LoVo (cell line): ENCODE data around the gene GPR85.
"Not testable (repeated sequence)": the region's sequence is repeated elsewhere in the genome, so short reads cannot be mapped to it uniquely, and the experiment has no call there.

ENCODE experiments used
- DNase-seq: peaks from one replicate; pipeline ENCODE4 v3.0.0-alpha.2; 2016; ENCODE audit warnings: low spot score

Gene GPR85

GRCh38 chr7:113086431-113086888, at the start of gene GPR85:
TSS of gene GPR85 (minus strand) at chr7:113086827. CDS start at chr7:113084721, 2,106 bp downstream.
- no peak for DNase-seq

- DNase-seq: no peak
Observed at GRCh38 chr7:113134025-113134424, 47.4 kb upstream of the GPR85 start.

- DNase-seq: no peak
Observed at GRCh38 chr7:113131367-113131766, 44.7 kb upstream of the GPR85 start.

GRCh38 chr7:113128031-113128430, 41.4 kb upstream of the GPR85 start:
- no peak for DNase-seq

- DNase-seq: no peak
Observed at GRCh38 chr7:113125728-113126127, 39.1 kb upstream of the GPR85 start.

GRCh38 chr7:113122744-113123143, 36.1 kb upstream of the GPR85 start:
- no peak for DNase-seq

- DNase-seq: no peak
Observed at GRCh38 chr7:113120647-113121046, 34.0 kb upstream of the GPR85 start.

GRCh38 chr7:113119429-113119828, 32.8 kb upstream of the GPR85 start:
- DNase-seq: no peak

- peak; percentile 94 for DNase-seq
Observed at GRCh38 chr7:113118074-113118959, 31.7 kb upstream of the GPR85 start, which contains the start of gene SMIM30. TSS of gene SMIM30 (minus strand) at chr7:113118554. CDS start at chr7:113117578, 976 bp downstream.

GRCh38 chr7:113117374-113117774, 30.7 kb upstream of the GPR85 start:
- not testable (repeated sequence) for DNase-seq

GRCh38 chr7:113113912-113114311, 27.3 kb upstream of the GPR85 start:
- DNase-seq: no peak

GRCh38 chr7:113109718-113110117, 23.1 kb upstream of the GPR85 start:
- DNase-seq: no peak

GRCh38 chr7:113100121-113100603, 13.5 kb upstream of the GPR85 start:
- DNase-seq: no peak

GRCh38 chr7:113099284-113099919, 12.8 kb upstream of the GPR85 start:
- DNase-seq: no peak

GRCh38 chr7:113094517-113095249, 8.1 kb upstream of the GPR85 start:
- no peak for DNase-seq

- DNase-seq: no peak
Observed at GRCh38 chr7:113093561-113093960, 6.9 kb upstream of the GPR85 start.

- DNase-seq: no peak
Observed at GRCh38 chr7:113092762-113093161, 6.1 kb upstream of the GPR85 start.

GRCh38 chr7:113087071-113087998, 708 bp upstream of the GPR85 start:
- DNase-seq: no peak

GRCh38 chr7:113085781-113086390, 741 bp downstream of the GPR85 start:
- no peak for DNase-seq

- DNase-seq: no peak
Observed at GRCh38 chr7:113084496-113085172, 2.0 kb downstream of the GPR85 start.
